A549 (cell line): ENCODE data around the gene SMAD3. TPM values are rescaled to one million over a fixed set of nuclear protein-coding genes. Genes with fewer than 3 reads are reported as not detected.

Experiments
- ATAC-seq, 2 experiments: fragments of 200-7000 bp in 1 of 2; fragments of >200 bp in 1 of 2; cut with Nextera tagmentation in 1 of 2; cut with Tn5 transposase in 1 of 2; 3 replicates each; pipeline versions ENCODE4 v1.8.0 to v1.9.1; 2018 to 2020; ENCODE audit warnings: mild to moderate bottlenecking in 1 of 2, moderate library complexity in 1 of 2
- CTCF ChIA-PET: fragments of 300-600 bp; sonication (Branson Sonifier 250); formaldehyde crosslinking; extraction: SDS; loops from one replicate; lab custom pipeline; 2021; ENCODE audit warnings: antibody characterized with exemption, inconsistent platforms; lab: Yijun Ruan, JAX
- POLR2A ChIA-PET: fragments of 350-600 bp; formaldehyde crosslinking; extraction: SDS; loops from one replicate; lab custom pipeline; 2021; ENCODE audit warnings: antibody characterized with exemption, inconsistent platforms; lab: Yijun Ruan, JAX
- DNase-seq, 2 experiments: peaks; one replicate each; pipeline versions ENCODE4 v3.0.0 to v3.0.0-alpha.2; 2011 to 2016; ENCODE audit warnings: low read depth in 1 of 2, low spot score in 1 of 2
- FAIRE-seq: peaks from 2 replicates; lab custom pipeline; 2011; peaks lifted over from hg19 to GRCh38; lab: Jason Lieb, UNC
- H3K27ac ChIP-seq, 2 experiments: fragments of >200 bp; sonication (Bioruptor Twin); formaldehyde crosslinking; 3 replicates each; pipeline ENCODE4 v1.5.1; 2016 to 2017
- H3K4me1 ChIP-seq: fragments of >200 bp; sonication (Bioruptor Twin); formaldehyde crosslinking; 3 replicates; pipeline ENCODE4 v1.6.1; 2016
- H3K4me2 ChIP-seq: fragments of >200 bp; sonication (Bioruptor Twin); formaldehyde crosslinking; 3 replicates; pipeline ENCODE4 v1.6.1; 2016
- H3K4me3 ChIP-seq: fragments of >200 bp; sonication (Bioruptor Twin); formaldehyde crosslinking; 3 replicates; pipeline ENCODE4 v1.5.1; 2016
- H3K9me3 ChIP-seq: fragments of >200 bp; sonication (Bioruptor Twin); formaldehyde crosslinking; 3 replicates; pipeline ENCODE4 v1.6.1; 2016
- BHLHE40 ChIP-seq: IDR thresholded peaks from 2 replicates; pipeline ENCODE4 v1.6.1; 2012; ENCODE audit warnings: low read depth, low read length, inconsistent platforms
- EHMT2 ChIP-seq: fragments of 200-600 bp; sonication (generic); IDR thresholded peaks from 2 replicates; pipeline ENCODE4 v1.6.1; 2016; ENCODE audit warnings: antibody characterized with exemption, low read depth, mild to moderate bottlenecking, moderate library complexity
- GATA3 ChIP-seq: IDR thresholded peaks from 2 replicates; pipeline ENCODE4 v1.6.1; 2012; ENCODE audit warnings: borderline replicate concordance
- HDAC2 ChIP-seq: fragments of 200-600 bp; sonication (generic); IDR thresholded peaks from 2 replicates; pipeline ENCODE4 v1.6.1; 2016
- HOXA7 ChIP-seq: fragments of 250-450 bp; sonication (Bioruptor Pico); IDR thresholded peaks from 2 replicates; pipeline ENCODE4 v1.5.0; 2020; ENCODE audit warnings: mild to moderate bottlenecking, moderate library complexity
- KDM1A ChIP-seq: fragments of 200-600 bp; sonication (generic); IDR thresholded peaks from 2 replicates; pipeline ENCODE4 v1.6.1; 2016; ENCODE audit warnings: low read depth, mild to moderate bottlenecking
- KDM5A ChIP-seq: fragments of 200-600 bp; sonication (generic); IDR thresholded peaks from 2 replicates; pipeline ENCODE4 v1.6.1; 2016; ENCODE audit warnings: antibody characterized with exemption, mild to moderate bottlenecking
- MAFK ChIP-seq: fragments of 450-650 bp; IDR thresholded peaks from 2 replicates; pipeline ENCODE4 v1.6.1; 2014; ENCODE audit not compliant: partially characterized antibody
- POLR2A ChIP-seq: IDR thresholded peaks from 2 replicates; pipeline ENCODE4 v1.6.1; 2012; ENCODE audit warnings: mild to moderate bottlenecking, low read length
- POLR2AphosphoS2 ChIP-seq: conservative IDR thresholded peaks from 2 replicates; pipeline ENCODE4 v1.6.1; 2012; ENCODE audit warnings: low read length, improper control_type of control experiment, inconsistent platforms
- RCOR1 ChIP-seq: fragments of 150-350 bp; IDR thresholded peaks from 2 replicates; pipeline ENCODE4 v1.6.1; 2014; ENCODE audit warnings: antibody characterized with exemption, low read length, low read depth
- RNF2 ChIP-seq: fragments of 200-600 bp; sonication (generic); IDR thresholded peaks from 2 replicates; pipeline ENCODE4 v1.6.1; 2016; ENCODE audit warnings: low read depth, mild to moderate bottlenecking, antibody characterized with exemption, moderate library complexity, borderline replicate concordance
- TFCP2L1 ChIP-seq: fragments of 250-450 bp; sonication (Bioruptor Pico); IDR thresholded peaks from 2 replicates; pipeline ENCODE4 v1.5.0; 2021; ENCODE audit warnings: mild to moderate bottlenecking
- ZC3H11A ChIP-seq: fragments of 450-650 bp; IDR thresholded peaks from 2 replicates; pipeline ENCODE4 v1.6.1; 2014; ENCODE audit warnings: antibody characterized with exemption, mild to moderate bottlenecking
- WGBS: methylation state at CpG from one replicate; pipeline ENCODE4 v1.1.6; 2017; ENCODE audit errors: missing lambda C conversion rate; 5-methylcytosine and 5-hydroxymethylcytosine counted together
- polyA plus RNA-seq, 4 experiments: library from polyadenylated mRNA; depleted of rRNA in 3 of 4; stranded (reverse); fragments of >200 nt; fragmentation: RNase III in 1 of 4; extraction: RNeasy Plus Mini Kit Qiagen cat#74134 plus additional on column Dnase treatment in 1 of 4; gene quantifications; 2 replicates in 3 of 4; 3 replicates in 1 of 4; pipeline ENCODE4 v1.2.3, GENCODE V29; 2011 to 2017
- TF ChIP-seq, protein P1 (sequence below): fragments of >200 bp; sonication (Bioruptor Twin); formaldehyde crosslinking; IDR thresholded peaks from 3 replicates; pipeline ENCODE4 v1.6.1; 2016
- TF ChIP-seq, protein P2 (sequence below): fragments of >200 bp; sonication (Bioruptor Twin); formaldehyde crosslinking; IDR thresholded peaks from 3 replicates; pipeline ENCODE4 v1.5.1; 2016
- TF ChIP-seq, protein P3 (sequence below): IDR thresholded peaks from 2 replicates; pipeline ENCODE4 v1.6.1; 2012
- TF ChIP-seq, protein P4 (sequence below): fragments of >200 bp; sonication (Bioruptor Twin); formaldehyde crosslinking; IDR thresholded peaks from 2 replicates; pipeline ENCODE4 v1.6.1; 2016

SMAD3 gene
- polyA plus RNA-seq, 2 of the 4 experiments (the other 2 are of a cell fraction), result 74.6 to 77.2 TPM

DNA sequence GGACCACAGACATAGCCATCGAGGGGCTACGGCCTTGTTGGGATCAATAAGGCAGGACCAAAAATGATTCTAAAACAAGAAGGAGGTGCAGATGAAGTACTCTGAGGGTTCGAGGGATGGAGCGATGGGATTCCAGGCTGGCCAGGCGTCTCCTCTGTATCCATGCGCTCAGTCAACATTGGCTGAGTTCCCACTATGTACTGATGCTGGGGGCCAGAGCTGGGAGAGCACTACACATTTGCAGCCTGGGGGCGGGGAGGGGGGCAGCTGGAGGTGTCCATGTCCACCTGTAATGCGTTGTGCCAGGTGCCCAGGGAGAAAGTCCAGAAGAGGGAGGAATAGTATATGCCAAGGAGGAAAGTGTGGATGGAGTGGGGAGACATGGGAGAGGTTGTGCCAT, 107.6 kb downstream of the SMAD3 start:
- Histone ChIP-seq H3K4me1 (peaks cover 91% of the 10 kb centered on the region), H3K4me2 (no peak overlapping the region), H3K4me3 (no peak overlapping the region), H3K9me3 (no peaks in the 10 kb centered on the region), H3K27ac (peak overlapping the region in 1 of 2 experiments; percentile 84; a peak in 3 of 6 replicates)
- DNase-seq (no peak), ATAC-seq (no peak), FAIRE-seq (no peak)
- TF ChIP-seq POLR2A, result no peak
- TF ChIP-seq POLR2AphosphoS2, result 0 out of 2 replicates have a peak, but pooled peaks have one; percentile 64
- WGBS, result 91% methylated on average over 8 of the region's 8 CpGs
- CTCF ChIA-PET, result interaction anchor here (2.8 kb wide), 2 partner anchors 27 to 226 kb away, joined by 6 to 9 read pairs; no protein-coding TSS in a partner anchor
- POLR2A ChIA-PET, result no interaction called here

DNA sequence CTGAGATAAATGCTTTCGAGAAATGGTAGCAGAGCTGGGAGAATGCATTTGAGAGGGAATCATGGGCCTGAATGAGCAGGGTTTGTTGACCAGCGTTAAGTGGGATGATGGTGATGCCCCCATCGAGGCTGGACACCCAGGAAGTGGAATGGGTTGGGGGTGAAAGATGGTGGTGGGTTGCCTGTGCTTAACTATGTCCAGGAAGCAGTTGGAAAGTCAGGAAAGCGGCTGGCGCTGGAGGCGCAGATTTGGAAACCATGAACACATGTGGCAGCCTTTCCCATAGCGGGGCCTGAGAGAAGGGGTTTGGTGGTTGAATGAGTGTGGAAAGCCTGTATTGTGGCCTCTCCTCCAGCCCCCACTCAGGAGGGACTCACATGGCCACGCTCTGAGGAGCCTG, 108.4 kb downstream of the SMAD3 start:
- Histone ChIP-seq H3K4me1 (peaks cover 91% of the 10 kb centered on the region), H3K27ac (peak overlapping the region; percentile 74 to 84), H3K4me3 (no peak overlapping the region), H3K9me3 (no peaks in the 10 kb centered on the region), H3K4me2 (peak overlapping the region; percentile 65; the same call in 2 of the 3 replicates)
- ChIA-PET POLR2A (interaction anchor here (0.5 to 0.6 kb wide), 2 partner anchors 10 to 49 kb away, joined by 4 read pairs; no protein-coding TSS in a partner anchor), CTCF (interaction anchor here (1.2 to 2.8 kb wide), 3 partner anchors 9 to 57 kb away, joined by 3 to 6 read pairs (median 4); no protein-coding TSS in a partner anchor)
- ATAC-seq (no peak), FAIRE-seq (no peak), DNase-seq (no peak)
- TF ChIP-seq, protein P1, sequence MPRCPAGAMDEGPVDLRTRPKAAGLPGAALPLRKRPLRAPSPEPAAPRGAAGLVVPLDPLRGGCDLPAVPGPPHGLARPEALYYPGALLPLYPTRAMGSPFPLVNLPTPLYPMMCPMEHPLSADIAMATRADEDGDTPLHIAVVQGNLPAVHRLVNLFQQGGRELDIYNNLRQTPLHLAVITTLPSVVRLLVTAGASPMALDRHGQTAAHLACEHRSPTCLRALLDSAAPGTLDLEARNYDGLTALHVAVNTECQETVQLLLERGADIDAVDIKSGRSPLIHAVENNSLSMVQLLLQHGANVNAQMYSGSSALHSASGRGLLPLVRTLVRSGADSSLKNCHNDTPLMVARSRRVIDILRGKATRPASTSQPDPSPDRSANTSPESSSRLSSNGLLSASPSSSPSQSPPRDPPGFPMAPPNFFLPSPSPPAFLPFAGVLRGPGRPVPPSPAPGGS, result no peak
- TF ChIP-seq, protein P2, sequence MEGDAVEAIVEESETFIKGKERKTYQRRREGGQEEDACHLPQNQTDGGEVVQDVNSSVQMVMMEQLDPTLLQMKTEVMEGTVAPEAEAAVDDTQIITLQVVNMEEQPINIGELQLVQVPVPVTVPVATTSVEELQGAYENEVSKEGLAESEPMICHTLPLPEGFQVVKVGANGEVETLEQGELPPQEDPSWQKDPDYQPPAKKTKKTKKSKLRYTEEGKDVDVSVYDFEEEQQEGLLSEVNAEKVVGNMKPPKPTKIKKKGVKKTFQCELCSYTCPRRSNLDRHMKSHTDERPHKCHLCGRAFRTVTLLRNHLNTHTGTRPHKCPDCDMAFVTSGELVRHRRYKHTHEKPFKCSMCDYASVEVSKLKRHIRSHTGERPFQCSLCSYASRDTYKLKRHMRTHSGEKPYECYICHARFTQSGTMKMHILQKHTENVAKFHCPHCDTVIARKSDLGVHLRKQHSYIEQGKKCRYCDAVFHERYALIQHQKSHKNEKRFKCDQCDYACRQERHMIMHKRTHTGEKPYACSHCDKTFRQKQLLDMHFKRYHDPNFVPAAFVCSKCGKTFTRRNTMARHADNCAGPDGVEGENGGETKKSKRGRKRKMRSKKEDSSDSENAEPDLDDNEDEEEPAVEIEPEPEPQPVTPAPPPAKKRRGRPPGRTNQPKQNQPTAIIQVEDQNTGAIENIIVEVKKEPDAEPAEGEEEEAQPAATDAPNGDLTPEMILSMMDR, result no peak
- TF ChIP-seq MAFK, result no peak
- TF ChIP-seq, protein P3, sequence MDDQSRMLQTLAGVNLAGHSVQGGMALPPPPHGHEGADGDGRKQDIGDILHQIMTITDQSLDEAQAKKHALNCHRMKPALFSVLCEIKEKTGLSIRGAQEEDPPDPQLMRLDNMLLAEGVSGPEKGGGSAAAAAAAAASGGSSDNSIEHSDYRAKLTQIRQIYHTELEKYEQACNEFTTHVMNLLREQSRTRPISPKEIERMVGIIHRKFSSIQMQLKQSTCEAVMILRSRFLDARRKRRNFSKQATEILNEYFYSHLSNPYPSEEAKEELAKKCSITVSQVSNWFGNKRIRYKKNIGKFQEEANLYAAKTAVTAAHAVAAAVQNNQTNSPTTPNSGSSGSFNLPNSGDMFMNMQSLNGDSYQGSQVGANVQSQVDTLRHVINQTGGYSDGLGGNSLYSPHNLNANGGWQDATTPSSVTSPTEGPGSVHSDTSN, result no peak
- TF ChIP-seq RCOR1, result no peak
- TF ChIP-seq KDM5A, result no peak
- no peak for TF ChIP-seq BHLHE40
- TF ChIP-seq, protein P4, sequence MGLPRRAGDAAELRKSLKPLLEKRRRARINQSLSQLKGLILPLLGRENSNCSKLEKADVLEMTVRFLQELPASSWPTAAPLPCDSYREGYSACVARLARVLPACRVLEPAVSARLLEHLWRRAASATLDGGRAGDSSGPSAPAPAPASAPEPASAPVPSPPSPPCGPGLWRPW, result no peak
- TF ChIP-seq GATA3, result no peak
- TF ChIP-seq HOXA7 (CRISPR knock-in tag), result no peak
- TF ChIP-seq TFCP2L1, result no peak
- TF ChIP-seq HDAC2, result no peak
- TF ChIP-seq KDM1A, result no peak
- TF ChIP-seq POLR2AphosphoS2, result no peak
- 92% methylated on average over 8 of the region's 8 CpGs for WGBS

DNA sequence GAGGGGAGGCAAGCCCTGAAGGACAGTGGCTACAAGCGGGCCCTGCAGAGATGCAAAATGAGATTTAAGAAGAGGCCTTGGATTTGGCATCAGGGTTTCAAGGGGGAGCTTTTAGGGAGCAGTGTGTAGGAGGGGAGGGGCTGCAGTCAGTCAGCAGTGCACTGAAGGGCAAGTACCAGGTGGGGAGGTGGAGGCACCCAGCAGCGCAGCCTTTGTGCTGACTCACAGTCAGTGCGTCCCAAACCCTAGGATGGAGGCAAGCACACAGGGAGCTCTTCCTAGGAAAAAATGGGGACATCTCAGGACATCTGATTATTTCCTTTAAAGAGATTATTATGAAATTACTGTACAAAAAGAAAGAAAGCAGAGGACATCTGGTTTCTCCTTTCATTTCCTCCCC, 109.0 kb downstream of the SMAD3 start:
- Histone ChIP-seq H3K4me3 (no peak overlapping the region; the same call in 2 of the 3 replicates), H3K4me1 (peaks cover 94% of the 10 kb centered on the region), H3K9me3 (no peaks in the 10 kb centered on the region), H3K27ac (peak overlapping the region; percentile 74 to 84), H3K4me2 (peak overlapping the region; percentile 65)
- ATAC-seq (peak; percentile 0 to 13; a peak in 2 of 6 replicates), FAIRE-seq (no peak), DNase-seq (no peak)
- ChIA-PET POLR2A (interaction anchor here (0.5 to 1.4 kb wide), 5 partner anchors 10 to 228 kb away, joined by 3 to 4 read pairs (median 4); no protein-coding TSS in a partner anchor), CTCF (interaction anchor here (0.6 to 1.4 kb wide), 7 partner anchors 9 to 228 kb away, joined by 3 to 4 read pairs (median 3); no protein-coding TSS in a partner anchor)
- 78% methylated on average over 3 of the region's 3 CpGs for WGBS
- TF ChIP-seq RNF2 (no peak), GATA3 (no peak), EHMT2 (no peak), ZC3H11A (no peak)
- TF ChIP-seq, protein P1, result no peak
